HepG2 (cell line): ENCODE measurements around the gene HTATSF1. TPM values are rescaled to one million over a fixed set of nuclear protein-coding genes. Genes with fewer than 3 reads are reported as not detected.

ENCODE experiments used
- ATAC-seq: fragments of 200-7000 bp; cut with Tn5 transposase; 3 replicates; pipeline ENCODE4 v1.9.1; 2020; ENCODE audit warnings: mild to moderate bottlenecking, moderate library complexity
- BruUV-seq: library from RNA; stranded (reverse); fragments of 400-500 nt; replicated peaks from 2 replicates; lab custom pipeline; 2021; lab: Mats Ljungman, UMichigan
- CTCF ChIA-PET: fragments of 300-600 bp; formaldehyde crosslinking; extraction: SDS; loops from one replicate; lab custom pipeline; 2021; ENCODE audit warnings: low total read pairs, inconsistent platforms, low intra/inter-chr PET ratio; lab: Yijun Ruan, JAX
- POLR2A ChIA-PET: fragments of 350-600 bp; sonication (Branson Sonifier 250); formaldehyde crosslinking; loops from one replicate; lab custom pipeline; 2020; ENCODE audit warnings: antibody characterized with exemption, inconsistent platforms; lab: Yijun Ruan, JAX
- DNase-seq: peaks from one replicate; pipeline ENCODE4 v3.0.0-alpha.2; 2015; ENCODE audit warnings: low spot score
- FAIRE-seq: peaks from 3 replicates; lab custom pipeline; 2011; peaks lifted over from hg19 to GRCh38; lab: Jason Lieb, UNC
- H2AFZ ChIP-seq: one replicate; pipeline ENCODE4 v1.6.1; 2011; ENCODE audit warnings: low read length, inconsistent platforms
- H3K27ac ChIP-seq: fragments of 300-600 bp; 3 replicates; pipeline ENCODE4 v1.8.0; 2011; ENCODE audit warnings: mixed run types, mild to moderate bottlenecking, mixed read lengths, low read length, inconsistent platforms; ENCODE audit not compliant: insufficient read depth; ENCODE audit errors: extremely low read length
- H3K27me3 ChIP-seq, 2 experiments: fragments of 200-600 bp in 1 of 2; 2 replicates in 1 of 2; 3 replicates in 1 of 2; pipeline versions ENCODE4 v1.6.0 to v1.8.0; 2011; ENCODE audit warnings: low read length in 2 of 2, mild to moderate bottlenecking in 2 of 2, moderate library complexity in 2 of 2, inconsistent platforms in 1 of 2; ENCODE audit not compliant: insufficient read depth in 2 of 2, control insufficient read depth in 1 of 2
- H3K36me3 ChIP-seq, 2 experiments: fragments of 200-600 bp in 1 of 2; replicated peaks in 1 of 2; 2 replicates in 1 of 2; 3 replicates in 1 of 2; pipeline versions ENCODE4 v1.5.1 to v1.8.0; 2011; ENCODE audit warnings: low read length in 2 of 2, inconsistent platforms in 1 of 2; ENCODE audit not compliant: insufficient read depth in 2 of 2, control insufficient read depth in 1 of 2
- H3K4me1 ChIP-seq: 2 replicates; pipeline ENCODE4 v1.5.1; 2012; ENCODE audit warnings: low read length, inconsistent platforms; ENCODE audit not compliant: insufficient read depth
- H3K4me2 ChIP-seq: 2 replicates; pipeline ENCODE4 v1.6.0; 2011; ENCODE audit warnings: low read depth, low read length, inconsistent platforms
- H3K4me3 ChIP-seq, 3 experiments: fragments of 200-600 bp in 1 of 3; sonication (generic), shearing (Covaris generic) in 1 of 3; replicated peaks in 1 of 3; 2 replicates each; pipeline ENCODE4 v1.5.1; 2011 to 2016; ENCODE audit warnings: low read length in 3 of 3, inconsistent platforms in 2 of 3, low read depth in 2 of 3, mild to moderate bottlenecking in 2 of 3, control low read depth in 1 of 3, mixed read lengths in 1 of 3; ENCODE audit not compliant: insufficient read depth in 1 of 3
- H3K79me2 ChIP-seq: one replicate; pipeline ENCODE4 v1.6.1; 2011; ENCODE audit warnings: low read length, inconsistent platforms; ENCODE audit not compliant: insufficient read depth
- H3K9ac ChIP-seq: 2 replicates; pipeline ENCODE4 v1.6.0; 2011; ENCODE audit warnings: mild to moderate bottlenecking, low read depth, low read length, inconsistent platforms; ENCODE audit not compliant: insufficient read depth
- H3K9me3 ChIP-seq: 2 replicates; pipeline ENCODE4 v1.5.1; 2012; ENCODE audit warnings: mild to moderate bottlenecking, low read length
- H4K20me1 ChIP-seq: 2 replicates; pipeline ENCODE4 v1.6.0; 2011; ENCODE audit warnings: inconsistent platforms, mild to moderate bottlenecking, low read length, moderate library complexity; ENCODE audit not compliant: insufficient read depth
- DR1 ChIP-seq: sonication (generic); formaldehyde crosslinking; IDR thresholded peaks from 2 replicates; pipeline ENCODE4 v1.8.0; 2021; ENCODE audit warnings: mild to moderate bottlenecking, missing genetic modification reagents, inconsistent platforms
- SNAPC4 ChIP-seq: sonication (generic); formaldehyde crosslinking; IDR thresholded peaks from 2 replicates; pipeline ENCODE4 v1.4.0; 2020; ENCODE audit warnings: mild to moderate bottlenecking, missing genetic modification reagents
- TFDP2 ChIP-seq: sonication (generic); formaldehyde crosslinking; IDR thresholded peaks from 2 replicates; pipeline ENCODE4 v1.4.0; 2020; ENCODE audit warnings: missing genetic modification reagents
- TP53 ChIP-seq: sonication (generic); formaldehyde crosslinking; conservative IDR thresholded peaks from 2 replicates; pipeline ENCODE4 v1.4.0; 2020; ENCODE audit warnings: missing genetic modification reagents
- ZNF75D ChIP-seq: sonication (generic); formaldehyde crosslinking; IDR thresholded peaks from 2 replicates; pipeline ENCODE4 v1.8.1; 2023; ENCODE audit warnings: missing genetic modification reagents, mild to moderate bottlenecking, borderline replicate concordance
- WGBS: methylation state at CpG from one replicate; pipeline ENCODE4 v1.1.6; 2017; ENCODE audit warnings: low lambda C conversion rate; 5-methylcytosine and 5-hydroxymethylcytosine counted together
- in situ Hi-C: cut with HindIII; loops from 2 replicates; pipeline ENCODE4 v1.10.0; 2017; ENCODE audit warnings: low pct_unique_long_range_greater_than_20kb; ENCODE audit not compliant: extremely low pct_ligation_motif_present
- intact Hi-C: fragments of 100-400 bp; cut with micrococcal nuclease; formaldehyde crosslinking; loops from one replicate; pipeline ENCODE4 v1.10.0; 2022; ENCODE audit not compliant: unreplicated experiment
- polyA plus RNA-seq, 8 experiments: library from polyadenylated mRNA; depleted of rRNA in 3 of 8; stranded (reverse) in 7 of 8; unstranded in 1 of 8; fragments of >200 nt; fragmentation: Illumina TruSeq in 4 of 8; extraction: Trizol in 4 of 8; gene quantifications; 2 replicates each; pipeline versions ENCODE4 v1.2.1 to v1.2.3, GENCODE V29; 2011 to 2016; ENCODE audit warnings: low read depth in 4 of 8, missing spikeins in 1 of 8, mixed read lengths in 1 of 8; ENCODE audit not compliant: insufficient read depth in 1 of 8
- total RNA-seq, 5 experiments: library from RNA; depleted of rRNA; stranded (reverse); fragments of >200 nt; fragmentation: Illumina TruSeq; extraction: Trizol; gene quantifications; 2 replicates each; pipeline ENCODE4 v1.2.3, GENCODE V29; 2016; ENCODE audit warnings: low read depth in 1 of 5

The HTATSF1 gene
- total and polyA plus RNA-seq, 2 of the 13 experiments (the other 11 are each of a cell fraction or from before 2014, with no cell fraction given): 0.57 to 40.5 TPM

- Histone ChIP-seq H3K27me3 (no peaks in the 10 kb centered on the region), H3K9me3 (no peaks in the 10 kb centered on the region), H3K27ac (no peak overlapping the region), H3K4me2 (no peak overlapping the region), H3K79me2 (no peaks in the 10 kb centered on the region), H3K4me1 (no peaks in the 10 kb centered on the region), H3K36me3 (no peaks in the 10 kb centered on the region), H3K4me3 (no peak overlapping the region), H2AFZ (no peak overlapping the region), H4K20me1 (no peaks in the 10 kb centered on the region), H3K9ac (no peak overlapping the region)
- no peak for DNase-seq
- POLR2A ChIA-PET: no interaction called here
- CTCF ChIA-PET: no interaction called here
- BruUV-seq: no TSS peak
- intact Hi-C loops: no loop called here
- FAIRE-seq: no peak
- 4% methylated on average over 5 of the region's 5 CpGs for WGBS
- in situ Hi-C loops: no loop called here
- ATAC-seq: no peak
- TF ChIP-seq SNAPC4 (no peak), ZNF75D (CRISPR knock-in tag) (no peak), TFDP2 (CRISPR knock-in tag) (no peak), DR1 (no peak), TP53 (no peak)
These were observed 8.7 kb upstream of the HTATSF1 start for GRCh38 chrX:136488706-136489105.
